Effector CD8-positive, alpha-beta T cell (primary cell): ENCODE measurements around the gene SLC6A17.

Source experiments
- DNase-seq: peaks from one replicate; lab custom pipeline; 2025; lab: John Stamatoyannopoulos, UW

SLC6A17 gene

GRCh38 chr1:110135666-110136065 lies 14.6 kb upstream of the SLC6A17 start:
- DNase-seq = no peak

GRCh38 chr1:110136911-110137310 lies 13.4 kb upstream of the SLC6A17 start:
- no peak for DNase-seq

GRCh38 chr1:110138956-110139355 lies 11.3 kb upstream of the SLC6A17 start:
- DNase-seq = no peak

- DNase-seq = no peak
Observed at GRCh38 chr1:110144366-110144765, 5.9 kb upstream of the SLC6A17 start.

GRCh38 chr1:110148961-110149360 lies 1.3 kb upstream of the SLC6A17 start:
- no peak for DNase-seq

- DNase-seq = no peak
Observed at GRCh38 chr1:110151175-110151669, 928 bp downstream of the SLC6A17 start.

GRCh38 chr1:110152133-110152785 lies 2.0 kb downstream of the SLC6A17 start:
- DNase-seq = no peak

GRCh38 chr1:110153407-110153950 lies 3.2 kb downstream of the SLC6A17 start:
- DNase-seq = no peak

GRCh38 chr1:110155878-110156522 lies 5.7 kb downstream of the SLC6A17 start:
- no peak for DNase-seq

- DNase-seq = no peak
Observed at GRCh38 chr1:110158261-110158660, 8.0 kb downstream of the SLC6A17 start.

GRCh38 chr1:110159168-110159567 lies 8.9 kb downstream of the SLC6A17 start:
- DNase-seq = no peak

GRCh38 chr1:110160538-110161100 lies 10.3 kb downstream of the SLC6A17 start:
- DNase-seq = no peak

GRCh38 chr1:110161165-110161564 lies 10.9 kb downstream of the SLC6A17 start:
- DNase-seq = no peak

- no peak for DNase-seq
Observed at GRCh38 chr1:110161849-110162248, 11.6 kb downstream of the SLC6A17 start.

- DNase-seq = no peak
Observed at GRCh38 chr1:110163591-110163990, 13.3 kb downstream of the SLC6A17 start.

- no peak for DNase-seq
Observed at GRCh38 chr1:110164725-110165350, 14.5 kb downstream of the SLC6A17 start.

- no peak for DNase-seq
Observed at GRCh38 chr1:110165761-110166231, 15.5 kb downstream of the SLC6A17 start.

GRCh38 chr1:110166861-110167260 lies 16.6 kb downstream of the SLC6A17 start:
- DNase-seq = no peak

GRCh38 chr1:110170766-110171733 lies 20.8 kb downstream of the SLC6A17 start:
- DNase-seq = no peak

GRCh38 chr1:110172001-110172400 lies 21.7 kb downstream of the SLC6A17 start:
- no peak for DNase-seq

- DNase-seq = no peak
Observed at GRCh38 chr1:110173466-110174105, 23.3 kb downstream of the SLC6A17 start.
